Measurements from ENCODE around the gene RASSF10. TPM values are rescaled to one million over a fixed set of nuclear protein-coding genes. Genes with fewer than 3 reads are reported as not detected.

RASSF10 gene
- total RNA-seq, 2 donors from 2014 or later = 29.1 to 30.8 TPM

- Histone ChIP-seq H3K9me3 (ENCODE audit: control insufficient read depth, low read length) (peaks cover 12% of the 10 kb centered on the region), H3K4me1 (ENCODE audit: control insufficient read depth, insufficient read depth, low read length) (peaks cover 8% of the 10 kb centered on the region), H3K27ac (ENCODE audit: low read depth, low read length) (no peak overlapping the region), H3K27me3 (ENCODE audit: control insufficient read depth, insufficient read depth, low read length, poor library complexity, severe bottlenecking) (no peaks in the 10 kb centered on the region), H3K36me3 (ENCODE audit: control insufficient read depth, insufficient read depth, low read length) (no peaks in the 10 kb centered on the region), H3K9ac (ENCODE audit: extremely low read depth, low read length, poor library complexity, severe bottlenecking) (no peak overlapping the region), H3K4me3 (ENCODE audit: low read length) (no peak overlapping the region)
- Mint-ChIP-seq H3K4me1 (peaks cover 19% of the 10 kb centered on the region), H3K9me3 (peaks cover 14% of the 10 kb centered on the region), H3K27ac (no peak overlapping the region), H3K4me3 (no peak overlapping the region), H3K36me3 (ENCODE audit: low read depth) (no peaks in the 10 kb centered on the region), H3K27me3 (ENCODE audit: insufficient read depth) (no peaks in the 10 kb centered on the region)
- no peak for DNase-seq
- 90 to 94% methylated on average over 3 of the region's 3 CpGs for whole genome bisulfite sequencing, 2 experiments (ENCODE audit: insufficient coverage in 1 of 2, insufficient read length in 1 of 2)
- no peak for TF ChIP-seq CTCF (conservative IDR thresholded peaks at IDR 0.05)
These were observed 45.2 kb downstream of the RASSF10 start for GRCh38 chr11:13054278-13054677.

GRCh38 chr11:13055200-13055599 is 46.1 kb downstream of the RASSF10 start:
- Mint-ChIP-seq H3K9me3 (peaks cover 7% of the 10 kb centered on the region), H3K4me1 (peaks cover 19% of the 10 kb centered on the region), H3K36me3 (ENCODE audit: low read depth) (no peaks in the 10 kb centered on the region), H3K27me3 (ENCODE audit: insufficient read depth) (no peaks in the 10 kb centered on the region), H3K4me3 (no peak overlapping the region), H3K27ac (no peak overlapping the region)
- DNase-seq = no peak
- Histone ChIP-seq H3K27ac (ENCODE audit: low read depth, low read length) (no peak overlapping the region), H3K27me3 (ENCODE audit: control insufficient read depth, insufficient read depth, low read length, poor library complexity, severe bottlenecking) (no peaks in the 10 kb centered on the region), H3K36me3 (ENCODE audit: control insufficient read depth, insufficient read depth, low read length) (no peaks in the 10 kb centered on the region), H3K4me1 (ENCODE audit: control insufficient read depth, insufficient read depth, low read length) (peaks cover 8% of the 10 kb centered on the region), H3K9ac (ENCODE audit: extremely low read depth, low read length, poor library complexity, severe bottlenecking) (no peak overlapping the region), H3K9me3 (ENCODE audit: control insufficient read depth, low read length) (peaks cover 4% of the 10 kb centered on the region), H3K4me3 (ENCODE audit: low read length) (no peak overlapping the region)
- 100% methylated on average over 2 of the region's 2 CpGs; no CpG with 5 or more reads in 1 of the 2 experiments for WGBS, 2 experiments (ENCODE audit: insufficient coverage in 1 of 2, insufficient read length in 1 of 2)
- no peak for TF ChIP-seq CTCF (conservative IDR thresholded peaks at IDR 0.05)

GRCh38 chr11:13061294-13061990 is 52.3 kb downstream of the RASSF10 start:
- Mint-ChIP-seq H3K27ac (no peak overlapping the region), H3K4me3 (no peak overlapping the region)

More at GRCh38 chr11:13061294-13061990, 52.3 kb downstream of the RASSF10 start:
- WGBS, 2 experiments (ENCODE audit: insufficient coverage in 1 of 2, insufficient read length in 1 of 2) = 91 to 100% methylated on average over 2 of the region's 3 CpGs
- no peak overlapping the region for H3K9ac ChIP-seq (ENCODE audit: extremely low read depth, low read length, poor library complexity, severe bottlenecking)
- no peaks in the 10 kb centered on the region for H3K9me3 Mint-ChIP-seq
- H3K27me3 Mint-ChIP-seq (ENCODE audit: insufficient read depth) = peaks cover 2% of the 10 kb centered on the region
- peaks cover 16% of the 10 kb centered on the region for H3K4me1 Mint-ChIP-seq
- H3K36me3 Mint-ChIP-seq (ENCODE audit: low read depth) = no peaks in the 10 kb centered on the region
- H3K27me3 ChIP-seq (ENCODE audit: control insufficient read depth, insufficient read depth, low read length, poor library complexity, severe bottlenecking) = no peaks in the 10 kb centered on the region
- no peaks in the 10 kb centered on the region for H3K36me3 ChIP-seq (ENCODE audit: control insufficient read depth, insufficient read depth, low read length)
- H3K9me3 ChIP-seq (ENCODE audit: control insufficient read depth, low read length) = no peaks in the 10 kb centered on the region
- H3K27ac ChIP-seq (ENCODE audit: low read depth, low read length) = no peak overlapping the region
- no peak overlapping the region for H3K4me3 ChIP-seq (ENCODE audit: low read length)
- DNase-seq = no peak
- TF ChIP-seq CTCF (conservative IDR thresholded peaks at IDR 0.05) = no peak
- H3K4me1 ChIP-seq (ENCODE audit: control insufficient read depth, insufficient read depth, low read length) = peaks cover 4% of the 10 kb centered on the region
